ENCODE results near the gene EPS8L3. TPM values are rescaled to one million over a fixed set of nuclear protein-coding genes. Genes with fewer than 3 reads are reported as not detected.

The EPS8L3 gene
- polyA plus RNA-seq, 1 of the 3 experiments (the other 2 are of a cell fraction) = not detected

DNA sequence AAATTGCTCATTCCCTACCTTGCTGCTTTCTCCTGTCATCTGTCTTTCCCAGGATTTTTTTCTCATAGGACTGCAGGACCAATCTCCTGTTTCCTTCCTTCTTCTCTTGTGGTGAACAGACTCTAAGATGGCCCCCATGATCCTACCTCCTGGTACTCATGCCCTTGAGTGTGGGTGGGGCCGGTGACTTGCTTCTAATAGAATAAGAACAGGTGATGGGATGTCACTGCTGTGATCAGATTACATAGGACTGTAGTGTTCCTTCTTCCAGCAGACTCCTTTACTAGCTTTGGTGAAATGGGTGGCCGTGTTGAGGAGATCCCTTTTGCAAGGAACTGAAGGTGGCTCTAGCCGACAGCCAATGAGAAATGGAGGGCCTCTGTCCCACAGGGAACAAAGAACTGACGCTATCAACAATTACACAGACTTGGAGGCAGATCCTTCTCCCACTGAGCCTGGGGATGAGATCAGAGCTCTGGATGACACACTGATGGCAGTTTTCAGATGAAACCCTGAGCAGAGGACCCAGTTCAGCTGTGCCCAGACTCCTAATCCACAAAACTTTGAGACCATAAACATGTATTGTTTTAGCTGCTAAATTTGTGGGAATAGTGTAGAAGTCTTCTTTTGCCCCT lies 30.4 kb downstream of the EPS8L3 start:
- Histone ChIP-seq H4K20me1 (ENCODE audit: insufficient read depth) (no peaks in the 10 kb centered on the region), H3K4me2 (no peak overlapping the region), H3K79me2 (ENCODE audit: insufficient read depth) (no peaks in the 10 kb centered on the region), H3K27ac (ENCODE audit: low read depth in 2 of 2, low read length in 1 of 2) (no peak overlapping the region), H3K4me1 (ENCODE audit: control insufficient read depth in 1 of 2, insufficient read depth in 2 of 2, low read depth in 1 of 2, low read length in 1 of 2) (peaks cover 0 to 3% of the 10 kb centered on the region in 2 experiments; a peak in 1 of 4 replicates), H3F3A (replicated peaks; ENCODE audit: insufficient read depth) (no peaks in the 10 kb centered on the region), H3K9me2 (no peaks in the 10 kb centered on the region), H3K27me3 (ENCODE audit: insufficient read depth) (no peaks in the 10 kb centered on the region), H3K4me3 (ENCODE audit: low read depth in 2 of 2, low read length in 1 of 2) (no peak overlapping the region), H3K36me3 (replicated peaks in 1 of 2; ENCODE audit: control insufficient read depth in 1 of 2, insufficient read depth in 2 of 2, low read length in 1 of 2) (peaks cover 16 to 19% of the 10 kb centered on the region in 2 experiments), H3K9ac (no peak overlapping the region), H2AFZ (ENCODE audit: low read depth) (no peak overlapping the region), H3K9me3 (no peaks in the 10 kb centered on the region)
- DNase-seq = no peak
- CTCF ChIA-PET = no interaction called here
- POLR2A ChIA-PET = interaction anchor here (1.6 kb wide), 1 partner anchor 26 kb away, joined by 3 read pairs; no protein-coding TSS in a partner anchor
- no peak for TF ChIP-seq SIN3A (IDR thresholded peaks at IDR 0.05; ENCODE audit: borderline replicate concordance, low read depth, low read length)
- TF ChIP-seq, protein P1, sequence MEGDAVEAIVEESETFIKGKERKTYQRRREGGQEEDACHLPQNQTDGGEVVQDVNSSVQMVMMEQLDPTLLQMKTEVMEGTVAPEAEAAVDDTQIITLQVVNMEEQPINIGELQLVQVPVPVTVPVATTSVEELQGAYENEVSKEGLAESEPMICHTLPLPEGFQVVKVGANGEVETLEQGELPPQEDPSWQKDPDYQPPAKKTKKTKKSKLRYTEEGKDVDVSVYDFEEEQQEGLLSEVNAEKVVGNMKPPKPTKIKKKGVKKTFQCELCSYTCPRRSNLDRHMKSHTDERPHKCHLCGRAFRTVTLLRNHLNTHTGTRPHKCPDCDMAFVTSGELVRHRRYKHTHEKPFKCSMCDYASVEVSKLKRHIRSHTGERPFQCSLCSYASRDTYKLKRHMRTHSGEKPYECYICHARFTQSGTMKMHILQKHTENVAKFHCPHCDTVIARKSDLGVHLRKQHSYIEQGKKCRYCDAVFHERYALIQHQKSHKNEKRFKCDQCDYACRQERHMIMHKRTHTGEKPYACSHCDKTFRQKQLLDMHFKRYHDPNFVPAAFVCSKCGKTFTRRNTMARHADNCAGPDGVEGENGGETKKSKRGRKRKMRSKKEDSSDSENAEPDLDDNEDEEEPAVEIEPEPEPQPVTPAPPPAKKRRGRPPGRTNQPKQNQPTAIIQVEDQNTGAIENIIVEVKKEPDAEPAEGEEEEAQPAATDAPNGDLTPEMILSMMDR (IDR thresholded peaks at IDR 0.05) = no peak
- no peak for TF ChIP-seq GATA2 (CRISPR knock-in tag; IDR thresholded peaks at IDR 0.05)
- TF ChIP-seq NFIC (IDR thresholded peaks at IDR 0.05; ENCODE audit: borderline replicate concordance) = no peak
- no peak for TF ChIP-seq TAF1 (IDR thresholded peaks at IDR 0.05; ENCODE audit: borderline replicate concordance, low read depth, low read length)
- TF ChIP-seq RCOR1 (IDR thresholded peaks at IDR 0.05; ENCODE audit: low read length) = no peak
- no peak for TF ChIP-seq TCF12 (IDR thresholded peaks at IDR 0.05)
- TF ChIP-seq JUND (IDR thresholded peaks at IDR 0.05) = no peak
- TF ChIP-seq GABPA (IDR thresholded peaks at IDR 0.05; ENCODE audit: low read depth) = no peak
- WGBS (ENCODE audit: low lambda C conversion rate) = 80% methylated on average over 4 of the region's 4 CpGs

DNA sequence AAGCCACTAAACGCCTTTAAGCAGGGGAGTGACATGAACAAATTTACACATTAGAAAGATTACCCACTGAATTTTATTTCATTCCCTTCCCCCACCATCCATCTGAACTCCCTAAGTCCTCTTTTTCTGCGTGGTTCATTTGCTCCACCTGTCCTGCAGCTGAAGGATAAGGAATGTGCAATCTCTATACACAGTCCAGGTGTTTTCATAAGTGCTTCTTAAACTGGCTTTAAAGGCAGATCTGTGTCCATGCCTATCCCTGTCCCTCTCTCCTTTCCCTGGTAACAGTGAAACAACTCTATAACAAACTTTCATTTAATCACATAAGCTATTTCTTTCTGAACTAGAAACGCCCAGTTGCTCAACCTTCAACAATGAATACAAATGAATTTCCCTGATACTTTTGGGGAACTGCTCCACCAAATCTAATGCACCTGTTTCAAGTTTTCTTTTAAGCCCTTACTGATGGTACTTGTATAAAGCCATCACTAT lies 31.3 kb downstream of the EPS8L3 start:
- 33% methylated on average over 3 of the region's 3 CpGs for WGBS (ENCODE audit: low lambda C conversion rate)
- no peaks in the 10 kb centered on the region for H3K79me2 ChIP-seq (ENCODE audit: insufficient read depth)
- H3K9ac ChIP-seq = no peak overlapping the region
- no peaks in the 10 kb centered on the region for H3K27me3 ChIP-seq (ENCODE audit: insufficient read depth)
- H3K4me3 ChIP-seq (ENCODE audit: low read depth in 2 of 2, low read length in 1 of 2) = no peak overlapping the region
- H3K27ac ChIP-seq (ENCODE audit: low read depth in 2 of 2, low read length in 1 of 2) = no peak overlapping the region
- H3K36me3 ChIP-seq (replicated peaks in 1 of 2; ENCODE audit: control insufficient read depth in 1 of 2, insufficient read depth in 2 of 2, low read length in 1 of 2) = peaks cover 12 to 13% of the 10 kb centered on the region in 2 experiments
- no peak overlapping the region for H3K4me2 ChIP-seq
- no peaks in the 10 kb centered on the region for H3F3A ChIP-seq (replicated peaks; ENCODE audit: insufficient read depth)
- DNase-seq = no peak
- no peak for TF ChIP-seq EP300 (IDR thresholded peaks at IDR 0.05; ENCODE audit: borderline replicate concordance in 1 of 2, low read depth in 1 of 2, low read length in 1 of 2)
- TF ChIP-seq, protein P2, sequence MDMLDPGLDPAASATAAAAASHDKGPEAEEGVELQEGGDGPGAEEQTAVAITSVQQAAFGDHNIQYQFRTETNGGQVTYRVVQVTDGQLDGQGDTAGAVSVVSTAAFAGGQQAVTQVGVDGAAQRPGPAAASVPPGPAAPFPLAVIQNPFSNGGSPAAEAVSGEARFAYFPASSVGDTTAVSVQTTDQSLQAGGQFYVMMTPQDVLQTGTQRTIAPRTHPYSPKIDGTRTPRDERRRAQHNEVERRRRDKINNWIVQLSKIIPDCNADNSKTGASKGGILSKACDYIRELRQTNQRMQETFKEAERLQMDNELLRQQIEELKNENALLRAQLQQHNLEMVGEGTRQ (IDR thresholded peaks at IDR 0.05; ENCODE audit: borderline replicate concordance, low read depth, low read length) = no peak
- TF ChIP-seq FOXJ3 (CRISPR knock-in tag; IDR thresholded peaks at IDR 0.05) = no peak
- TF ChIP-seq, protein P3, sequence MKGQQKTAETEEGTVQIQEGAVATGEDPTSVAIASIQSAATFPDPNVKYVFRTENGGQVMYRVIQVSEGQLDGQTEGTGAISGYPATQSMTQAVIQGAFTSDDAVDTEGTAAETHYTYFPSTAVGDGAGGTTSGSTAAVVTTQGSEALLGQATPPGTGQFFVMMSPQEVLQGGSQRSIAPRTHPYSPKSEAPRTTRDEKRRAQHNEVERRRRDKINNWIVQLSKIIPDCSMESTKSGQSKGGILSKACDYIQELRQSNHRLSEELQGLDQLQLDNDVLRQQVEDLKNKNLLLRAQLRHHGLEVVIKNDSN (IDR thresholded peaks at IDR 0.05; ENCODE audit: borderline replicate concordance, low read depth) = no peak
- no peak for TF ChIP-seq CHD2 (IDR thresholded peaks at IDR 0.05; ENCODE audit: low read length, partially characterized antibody)
- TF ChIP-seq, protein P4, sequence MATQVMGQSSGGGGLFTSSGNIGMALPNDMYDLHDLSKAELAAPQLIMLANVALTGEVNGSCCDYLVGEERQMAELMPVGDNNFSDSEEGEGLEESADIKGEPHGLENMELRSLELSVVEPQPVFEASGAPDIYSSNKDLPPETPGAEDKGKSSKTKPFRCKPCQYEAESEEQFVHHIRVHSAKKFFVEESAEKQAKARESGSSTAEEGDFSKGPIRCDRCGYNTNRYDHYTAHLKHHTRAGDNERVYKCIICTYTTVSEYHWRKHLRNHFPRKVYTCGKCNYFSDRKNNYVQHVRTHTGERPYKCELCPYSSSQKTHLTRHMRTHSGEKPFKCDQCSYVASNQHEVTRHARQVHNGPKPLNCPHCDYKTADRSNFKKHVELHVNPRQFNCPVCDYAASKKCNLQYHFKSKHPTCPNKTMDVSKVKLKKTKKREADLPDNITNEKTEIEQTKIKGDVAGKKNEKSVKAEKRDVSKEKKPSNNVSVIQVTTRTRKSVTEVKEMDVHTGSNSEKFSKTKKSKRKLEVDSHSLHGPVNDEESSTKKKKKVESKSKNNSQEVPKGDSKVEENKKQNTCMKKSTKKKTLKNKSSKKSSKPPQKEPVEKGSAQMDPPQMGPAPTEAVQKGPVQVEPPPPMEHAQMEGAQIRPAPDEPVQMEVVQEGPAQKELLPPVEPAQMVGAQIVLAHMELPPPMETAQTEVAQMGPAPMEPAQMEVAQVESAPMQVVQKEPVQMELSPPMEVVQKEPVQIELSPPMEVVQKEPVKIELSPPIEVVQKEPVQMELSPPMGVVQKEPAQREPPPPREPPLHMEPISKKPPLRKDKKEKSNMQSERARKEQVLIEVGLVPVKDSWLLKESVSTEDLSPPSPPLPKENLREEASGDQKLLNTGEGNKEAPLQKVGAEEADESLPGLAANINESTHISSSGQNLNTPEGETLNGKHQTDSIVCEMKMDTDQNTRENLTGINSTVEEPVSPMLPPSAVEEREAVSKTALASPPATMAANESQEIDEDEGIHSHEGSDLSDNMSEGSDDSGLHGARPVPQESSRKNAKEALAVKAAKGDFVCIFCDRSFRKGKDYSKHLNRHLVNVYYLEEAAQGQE (IDR thresholded peaks at IDR 0.05; ENCODE audit: low read depth, low read length) = no peak
- no peaks in the 10 kb centered on the region for H3K9me3 ChIP-seq
- ChIA-PET POLR2A (no interaction called here), CTCF (no interaction called here)
- peaks cover 0 to 3% of the 10 kb centered on the region in 2 experiments; a peak in 1 of 4 replicates for H3K4me1 ChIP-seq (ENCODE audit: control insufficient read depth in 1 of 2, insufficient read depth in 2 of 2, low read depth in 1 of 2, low read length in 1 of 2)
- no peak overlapping the region for H2AFZ ChIP-seq (ENCODE audit: low read depth)
- H4K20me1 ChIP-seq (ENCODE audit: insufficient read depth) = no peaks in the 10 kb centered on the region
- H3K9me2 ChIP-seq = no peaks in the 10 kb centered on the region
